ENCODE results near the gene POLR2L.

- TF ChIP-seq CTCF (IDR thresholded peaks at IDR 0.05) (no peak), POLR2AphosphoS5 (IDR thresholded peaks at IDR 0.05; ENCODE audit: low read depth, low read length) (no peak; the same call in 1 of the 2 replicates), SIN3A (IDR thresholded peaks at IDR 0.05; ENCODE audit: borderline replicate concordance, insufficient read depth, low read depth, low read length) (0 out of 2 replicates have a peak, but pooled peaks have one; percentile 23), REST (IDR thresholded peaks at IDR 0.05; ENCODE audit: insufficient read depth in 1 of 2, low read depth in 2 of 2, low read length in 1 of 2) (0 out of 4 replicates have a peak, but pooled peaks of 1 of the 2 experiments have one; percentile 2), TCF7L2 (IDR thresholded peaks at IDR 0.05; ENCODE audit: low read depth, low read length) (no peak)
Measured at GRCh38 chr11:868802-869201, 26.5 kb upstream of the POLR2L start.
